Kasumi-1 (cell line): ENCODE results near the gene LIN7A.

ENCODE experiments used
- DNase-seq, 2 experiments: peaks; one replicate each; lab custom pipeline; 2025; lab: John Stamatoyannopoulos, UW

The LIN7A gene

DNA sequence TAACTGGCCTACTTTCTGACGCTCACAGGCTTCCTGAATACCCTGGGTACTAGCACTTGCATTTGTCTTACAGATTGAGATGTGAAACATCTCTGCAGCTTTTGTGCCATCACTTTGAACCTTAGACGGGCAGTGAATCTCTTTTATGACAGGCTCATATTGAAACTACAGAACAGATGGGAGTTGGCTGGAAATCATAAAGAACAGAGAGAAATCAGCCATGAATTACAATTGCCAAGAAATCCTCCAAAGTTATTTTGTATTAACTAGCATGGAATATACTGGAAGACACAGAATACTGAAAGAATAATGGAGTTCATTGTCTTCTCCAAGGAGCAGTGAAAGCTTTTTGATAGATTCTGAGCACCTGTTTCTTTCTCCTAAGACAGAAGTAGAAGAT lies 188.3 kb downstream of the LIN7A start:
- DNase-seq: no peak

GRCh38 chr12:80747800-80748199 lies 189.9 kb downstream of the LIN7A start:
- no peak for DNase-seq

DNA sequence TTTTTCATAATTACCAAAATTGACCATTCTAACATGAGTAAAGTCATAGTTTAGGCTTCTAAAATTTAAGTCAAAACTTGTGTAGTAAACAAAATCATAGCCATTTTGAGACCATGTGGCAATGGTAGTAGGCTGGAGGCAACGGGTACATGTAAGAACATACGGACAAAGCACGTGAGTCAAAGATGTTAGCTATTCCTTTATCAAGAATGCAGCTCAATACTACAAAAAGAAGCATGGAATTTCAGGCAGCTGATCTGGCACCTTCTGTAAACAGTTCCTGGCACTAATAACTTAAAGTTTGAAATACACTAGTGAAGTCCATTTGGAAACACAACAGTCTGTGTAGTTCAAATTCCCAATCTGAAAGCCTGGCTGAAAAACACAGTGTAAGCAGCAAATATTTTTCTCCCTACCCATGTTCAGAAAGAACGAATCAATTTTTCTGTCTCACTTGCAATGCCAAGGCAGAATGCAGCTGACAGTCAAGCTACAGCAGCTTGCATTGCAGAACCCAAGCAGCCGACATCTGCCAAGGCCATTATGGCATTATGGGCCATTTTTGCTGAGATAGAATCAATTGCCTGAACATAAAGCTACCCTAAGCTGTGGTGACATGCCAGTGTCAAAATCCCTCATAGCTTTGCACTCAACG lies 191.8 kb downstream of the LIN7A start:
- no peak for DNase-seq
